Effector memory CD4-positive, alpha-beta T cell (primary cell): ENCODE data around the gene TMEM151B.

Experiments used
- DNase-seq, 3 donors: peaks; one replicate each; pipeline ENCODE4 v3.0.0-alpha.2; 2020
- H3K27ac ChIP-seq: 2 replicates; pipeline ENCODE4 v1.7.0; 2013; ENCODE audit warnings: mild to moderate bottlenecking, low read length, moderate library complexity; ENCODE audit not compliant: insufficient read depth, poor library complexity, severe bottlenecking
- H3K27me3 ChIP-seq: replicated peaks from 2 replicates; pipeline ENCODE4 v1.7.0; 2013; ENCODE audit warnings: mild to moderate bottlenecking, low read length; ENCODE audit not compliant: insufficient read depth, control insufficient read depth, poor library complexity, severe bottlenecking
- H3K36me3 ChIP-seq: 2 replicates; pipeline ENCODE4 v1.7.0; 2013; ENCODE audit warnings: mild to moderate bottlenecking, low read length, moderate library complexity; ENCODE audit not compliant: control insufficient read depth, insufficient read depth
- H3K4me1 ChIP-seq: 2 replicates; pipeline ENCODE4 v1.7.0; 2013; ENCODE audit warnings: low read length, mild to moderate bottlenecking; ENCODE audit not compliant: control insufficient read depth, insufficient read depth, poor library complexity, severe bottlenecking
- H3K4me3 ChIP-seq: 2 replicates; pipeline ENCODE4 v1.7.0; 2013; ENCODE audit warnings: low read length, low read depth, mild to moderate bottlenecking; ENCODE audit not compliant: insufficient read depth, poor library complexity, severe bottlenecking
- H3K9me3 ChIP-seq: 2 replicates; pipeline ENCODE4 v1.7.0; 2013; ENCODE audit warnings: mild to moderate bottlenecking, low read length, moderate library complexity; ENCODE audit not compliant: control insufficient read depth
- total RNA-seq, 3 donors: gene quantifications; one replicate each; lab custom pipeline; 2026; lab: John Stamatoyannopoulos, UW

TMEM151B gene
- total RNA-seq = 0 to 0.26 (median 0.19) reads per million in 3 donors

DNA sequence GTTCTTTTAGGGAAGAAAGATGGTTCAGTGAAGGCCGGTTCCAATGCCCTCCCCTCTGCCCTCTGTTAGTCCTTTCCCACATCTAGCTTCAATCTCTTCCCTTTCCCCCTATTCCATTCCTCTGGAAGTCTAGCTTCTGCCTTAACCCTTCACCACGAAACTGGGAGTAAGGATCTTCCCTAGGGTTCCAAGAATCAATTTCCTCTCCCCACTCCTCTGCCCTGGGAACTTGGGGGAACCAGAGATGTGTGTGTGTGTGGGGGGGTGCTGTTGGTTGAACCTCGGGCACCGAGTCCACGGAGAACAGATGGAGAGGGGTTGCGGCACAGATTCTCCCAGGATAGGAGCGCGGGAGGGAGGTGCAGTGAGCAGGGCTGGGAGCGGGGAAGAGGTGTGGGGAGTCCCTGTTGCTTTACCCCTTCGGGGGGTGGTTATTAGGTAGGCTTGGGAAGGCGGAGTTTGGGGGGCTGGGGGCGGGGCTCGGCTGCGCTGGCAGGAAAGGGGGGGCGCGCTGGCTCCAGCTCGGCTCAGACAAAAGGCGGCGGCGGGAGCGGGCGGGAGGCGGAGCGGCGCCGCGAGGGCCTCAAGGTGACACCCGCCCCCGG, at the start of gene TMEM151B:
TMEM151B (plus strand) TSS at position 530 of the 605 bp plus-strand sequence. CDS start 293 bp downstream, outside the sequence.
- DNase-seq = no peak
- no peaks in the 10 kb centered on the region for H3K9me3 ChIP-seq
- H3K27ac ChIP-seq = no peak within 1 kb of the TSS
- no peaks in the 10 kb centered on the region for H3K36me3 ChIP-seq
- peaks cover 30% of the 10 kb centered on the region for H3K27me3 ChIP-seq
- H3K4me3 ChIP-seq = no peak within 1 kb of the TSS
- H3K4me1 ChIP-seq = peaks cover 5% of the 10 kb centered on the region

DNA sequence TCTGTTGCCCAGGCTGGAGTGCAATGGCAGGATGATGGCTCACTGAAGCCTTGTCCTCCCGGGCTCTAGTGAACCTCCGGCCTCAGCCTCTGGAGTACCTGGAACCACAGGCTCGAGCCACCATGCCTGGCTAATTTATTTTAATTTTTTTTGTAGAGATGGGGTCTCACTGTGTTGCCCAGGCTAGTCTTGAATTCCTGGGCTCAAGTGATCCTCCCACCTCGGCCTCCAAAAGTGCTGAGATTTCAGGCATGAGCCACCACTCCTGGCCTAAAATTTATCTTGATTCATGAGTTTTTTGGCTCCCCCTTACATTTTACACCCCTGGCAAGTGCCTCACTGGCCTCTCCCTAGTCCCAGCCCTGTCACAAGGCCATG, 49.3 kb upstream of the TMEM151B start:
- Histone ChIP-seq H3K27ac (no peak overlapping the region), H3K4me1 (peaks cover 18% of the 10 kb centered on the region)

DNA sequence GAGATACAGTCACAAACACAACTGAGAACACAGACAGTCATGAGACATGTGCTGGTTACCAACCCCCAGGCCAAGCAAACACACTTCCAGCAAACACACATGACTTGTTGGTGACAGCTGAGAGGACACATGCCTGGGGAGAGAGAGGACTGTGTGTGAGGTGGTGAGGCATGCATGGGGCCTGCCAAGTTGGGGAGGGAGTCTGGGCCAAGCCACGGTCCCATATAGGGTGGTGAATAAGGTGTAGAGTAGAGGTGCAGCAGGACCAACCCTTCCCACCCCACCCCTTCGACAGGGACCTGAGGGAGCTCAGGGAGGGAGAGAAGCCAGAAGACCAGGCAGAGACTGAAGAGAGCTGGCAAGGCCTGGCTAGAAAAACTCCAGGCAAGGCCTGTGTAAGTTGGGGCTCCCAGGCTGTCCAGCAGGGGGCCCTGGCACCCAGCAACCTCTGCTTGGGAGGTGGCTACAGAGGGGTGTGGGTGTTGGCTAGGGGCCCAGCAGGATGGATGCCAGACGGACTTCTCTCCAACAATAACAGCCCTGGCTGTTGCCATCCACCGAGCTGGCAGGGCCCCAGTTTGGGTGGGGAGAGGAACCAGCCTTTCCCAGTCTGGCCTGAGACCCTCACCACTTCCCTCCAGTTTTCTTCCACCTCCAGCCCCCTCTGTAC, 48.8 kb upstream of the TMEM151B start:
- Histone ChIP-seq H3K36me3 (no peaks in the 10 kb centered on the region), H3K4me1 (peaks cover 18% of the 10 kb centered on the region), H3K9me3 (no peaks in the 10 kb centered on the region), H3K4me3 (no peak overlapping the region), H3K27ac (no peak overlapping the region), H3K27me3 (peaks cover 4% of the 10 kb centered on the region)
- DNase-seq = peak; percentile 45 to 66 (median 53)

More for the DNA sequence above, 49.3 kb upstream of the TMEM151B start:
- Histone ChIP-seq H3K4me3 (no peak overlapping the region), H3K27me3 (peaks cover 4% of the 10 kb centered on the region), H3K9me3 (no peaks in the 10 kb centered on the region), H3K36me3 (no peaks in the 10 kb centered on the region)
- no peak for DNase-seq

DNA sequence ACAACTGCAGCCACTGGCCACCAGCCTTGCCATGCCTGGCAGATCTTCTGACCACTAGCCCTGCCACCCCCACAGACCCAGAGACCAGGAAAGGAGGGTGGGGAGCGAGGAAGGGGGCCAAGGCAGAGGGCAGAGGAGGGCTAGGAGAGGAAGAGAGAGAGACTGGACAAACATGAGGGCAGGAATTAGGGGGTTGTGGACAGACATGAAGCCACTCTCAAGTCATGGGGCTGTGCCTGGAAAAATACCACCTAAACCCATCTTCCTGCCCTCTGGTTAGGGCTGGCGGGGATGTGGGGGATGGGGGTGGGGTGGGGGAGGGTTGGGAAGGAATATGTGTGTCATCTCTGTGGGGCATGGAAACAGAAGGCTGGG, 48.3 kb upstream of the TMEM151B start:
- no peak overlapping the region for H3K4me3 ChIP-seq
- H3K4me1 ChIP-seq = peaks cover 18% of the 10 kb centered on the region
- H3K27ac ChIP-seq = no peak overlapping the region
- DNase-seq = no peak
- peaks cover 4% of the 10 kb centered on the region for H3K27me3 ChIP-seq
- H3K36me3 ChIP-seq = no peaks in the 10 kb centered on the region
- no peaks in the 10 kb centered on the region for H3K9me3 ChIP-seq

DNA sequence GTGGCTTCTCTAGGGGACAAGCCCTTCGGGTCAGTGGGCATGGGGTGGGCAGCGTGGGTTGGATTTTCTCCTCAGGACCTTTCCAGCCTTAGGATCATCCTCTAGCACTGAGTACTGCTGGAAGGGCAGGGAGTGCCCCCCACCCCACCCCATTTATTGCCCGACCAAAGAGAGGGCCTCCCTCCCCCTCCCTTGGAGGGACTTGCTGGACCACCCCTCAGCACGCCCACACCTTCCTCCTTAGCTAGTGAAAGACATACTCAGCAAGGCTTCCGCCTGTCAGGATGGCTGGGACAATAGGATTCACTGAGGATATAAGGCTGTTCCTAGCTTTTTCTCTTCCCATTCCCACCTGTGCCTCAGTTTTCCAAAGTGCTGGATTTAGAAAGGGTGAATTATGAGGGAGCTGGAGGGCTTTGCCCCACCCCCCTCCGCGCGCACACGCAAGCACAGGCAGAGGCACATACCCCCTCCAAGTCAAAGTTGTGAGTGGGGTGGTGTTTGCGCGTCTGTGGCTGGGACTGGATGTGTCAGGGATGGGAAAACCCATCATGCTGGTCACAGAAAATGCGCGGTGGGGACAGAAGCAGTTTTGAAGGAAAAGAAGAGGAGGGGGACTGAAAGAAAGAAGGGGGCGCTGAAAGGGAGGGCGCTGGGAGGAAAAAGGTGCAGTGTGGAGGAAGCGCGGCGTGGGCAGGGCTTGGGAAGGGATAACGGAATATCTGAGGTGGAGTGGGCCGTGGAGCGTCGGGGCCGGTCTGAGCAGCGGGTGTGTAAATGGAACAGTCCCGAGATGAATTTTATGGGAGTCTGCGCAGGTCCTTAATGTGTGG, 47.5 kb upstream of the TMEM151B start:
- peaks cover 4% of the 10 kb centered on the region for H3K27me3 ChIP-seq
- DNase-seq = no peak
- H3K4me1 ChIP-seq = peaks cover 18% of the 10 kb centered on the region
- peak overlapping the region; percentile 48 for H3K4me3 ChIP-seq
- H3K27ac ChIP-seq = peak overlapping the region; percentile 41
- H3K36me3 ChIP-seq = no peaks in the 10 kb centered on the region
- no peaks in the 10 kb centered on the region for H3K9me3 ChIP-seq

DNA sequence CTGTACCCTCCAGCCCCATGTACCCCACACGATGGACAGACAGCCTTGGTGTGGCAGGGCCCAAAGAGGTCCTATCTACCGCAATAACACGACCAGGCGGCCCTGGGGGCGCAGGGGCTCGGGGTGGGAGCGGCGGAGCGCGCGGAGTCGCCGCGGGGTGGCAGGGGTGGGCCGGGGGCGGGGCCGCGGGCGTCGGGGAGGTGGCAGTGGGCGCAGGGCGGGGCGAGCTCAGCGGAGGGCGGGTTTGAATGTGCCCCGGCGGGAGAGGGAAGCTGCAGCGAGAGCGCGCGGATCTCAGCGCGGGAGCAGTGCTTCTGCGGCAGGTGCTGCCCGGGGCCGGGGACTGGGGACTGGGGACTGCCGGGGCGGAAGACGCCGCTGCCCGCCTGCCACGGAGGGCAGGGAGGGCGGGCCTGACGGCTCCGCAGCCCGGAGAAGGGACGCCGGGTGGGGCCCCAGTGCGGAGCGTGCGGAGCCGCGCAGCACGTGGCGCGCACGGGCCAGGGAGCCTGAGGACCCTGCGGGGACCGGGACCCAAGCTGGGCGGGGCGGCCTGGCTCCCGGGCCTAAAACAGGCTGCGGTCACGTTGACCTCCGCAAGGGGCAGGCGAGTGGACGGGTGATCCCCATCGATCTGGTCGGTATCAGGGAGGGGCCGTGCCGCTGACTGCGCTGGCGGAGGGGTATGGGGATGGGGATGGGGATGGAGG, 46.8 kb upstream of the TMEM151B start, which contains the start of gene SLC29A1:
SLC29A1 (plus strand) TSS at position 277 of the 710 bp plus-strand sequence. CDS start 3,719 bp downstream, outside the sequence.
- Histone ChIP-seq H3K9me3 (no peaks in the 10 kb centered on the region), H3K4me3 (peak within 1 kb of the TSS; percentile 66), H3K4me1 (peaks cover 18% of the 10 kb centered on the region), H3K27me3 (peaks cover 4% of the 10 kb centered on the region), H3K27ac (peak within 1 kb of the TSS; percentile 41), H3K36me3 (no peaks in the 10 kb centered on the region)
- peak; percentile 70 to 75 (median 74) for DNase-seq

DNA sequence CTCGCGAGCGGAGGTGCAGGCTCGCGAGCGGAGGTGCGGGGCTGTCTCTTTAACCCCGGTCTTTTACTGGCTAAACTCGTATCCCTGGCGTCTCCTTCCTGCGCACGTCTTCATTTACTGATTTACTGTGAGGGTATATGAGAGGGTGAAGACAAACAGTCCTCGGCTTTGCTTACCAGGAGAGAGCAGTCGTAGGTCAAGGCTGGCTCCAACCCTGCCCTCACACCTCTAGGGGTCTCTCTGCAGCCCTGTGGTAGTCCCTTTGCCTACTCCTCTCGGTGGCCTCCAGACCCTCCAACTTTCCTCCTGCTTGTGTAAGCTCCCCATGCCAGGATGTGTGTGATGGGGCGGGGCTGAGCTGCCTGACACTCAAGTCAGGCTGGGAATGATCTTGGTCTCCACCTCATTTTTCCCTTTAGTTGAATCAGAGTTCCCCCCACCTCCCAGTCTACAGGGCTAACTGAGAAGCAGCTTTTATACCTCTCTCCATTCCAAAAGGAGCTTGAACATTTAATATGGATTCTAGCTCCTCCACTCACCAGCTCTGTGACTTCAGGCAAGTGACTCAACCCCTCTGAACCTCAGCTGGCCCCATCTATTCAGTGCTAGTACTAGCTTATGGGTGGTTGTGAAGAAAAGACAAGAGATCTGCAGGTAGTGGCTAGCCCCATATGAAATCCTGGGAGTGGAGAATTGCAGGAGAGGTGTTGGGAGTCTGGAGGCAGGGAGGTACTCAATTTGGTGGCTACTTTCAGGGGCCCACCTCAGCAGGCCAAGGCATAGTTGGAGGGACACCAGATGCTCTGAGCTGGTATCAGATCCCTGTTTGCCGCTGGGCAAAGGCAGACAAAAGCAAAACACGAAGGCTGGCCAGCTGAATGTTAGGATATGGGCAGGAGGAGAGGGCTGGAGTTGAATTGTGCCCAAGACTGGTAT, 46.0 kb upstream of the TMEM151B start:
- Histone ChIP-seq H3K9me3 (no peaks in the 10 kb centered on the region), H3K27me3 (peaks cover 4% of the 10 kb centered on the region), H3K4me1 (peaks cover 14% of the 10 kb centered on the region), H3K36me3 (no peaks in the 10 kb centered on the region), H3K4me3 (peak overlapping the region; percentile 66), H3K27ac (no peak overlapping the region)
- no peak for DNase-seq

DNA sequence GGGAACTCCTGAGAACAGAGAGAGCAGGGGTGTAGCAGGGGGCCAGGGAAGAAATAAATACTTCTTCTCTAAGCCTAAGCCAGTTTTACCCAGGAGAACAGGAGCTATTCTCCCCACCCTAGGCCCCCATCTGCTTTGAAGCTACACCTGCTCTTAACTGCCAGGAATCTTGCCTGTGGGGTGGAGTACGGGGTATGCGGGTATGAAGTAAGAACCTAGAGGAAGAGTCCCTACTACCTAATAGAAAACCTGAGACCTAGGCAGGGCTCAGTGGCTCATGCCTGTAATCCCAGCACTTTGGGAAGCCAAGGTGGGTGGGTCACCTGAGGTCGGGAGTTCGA, 45.3 kb upstream of the TMEM151B start:
- peaks cover 2% of the 10 kb centered on the region for H3K27me3 ChIP-seq
- no peak overlapping the region for H3K27ac ChIP-seq
- H3K36me3 ChIP-seq = no peaks in the 10 kb centered on the region
- no peak for DNase-seq
- H3K4me3 ChIP-seq = no peak overlapping the region
- no peaks in the 10 kb centered on the region for H3K9me3 ChIP-seq
- peaks cover 11% of the 10 kb centered on the region for H3K4me1 ChIP-seq
